ENCODE measurements around the gene CACNA2D4.

DNA sequence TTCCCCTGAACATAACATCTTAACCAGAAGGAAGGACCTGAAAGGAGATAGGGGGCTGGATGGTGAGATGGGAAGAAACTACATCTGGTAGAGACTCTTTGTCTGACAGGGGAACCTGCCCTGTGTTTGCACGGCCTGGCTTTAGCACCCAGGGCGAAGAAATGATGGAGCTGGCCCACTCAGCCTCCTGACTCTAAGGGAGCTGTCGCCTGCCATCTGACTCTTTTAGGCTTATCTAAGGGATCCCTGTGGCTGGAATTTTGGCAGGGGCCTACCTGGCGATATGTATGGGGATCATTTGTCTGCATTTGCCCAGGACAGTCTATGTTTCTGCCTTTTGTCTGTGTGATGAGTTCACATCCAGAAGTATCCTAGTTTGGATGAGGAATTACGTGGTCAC, 15.6 kb upstream of the CACNA2D4 start:
- no peak for TF ChIP-seq MYC (IDR thresholded peaks at IDR 0.05; ENCODE audit: low read depth, low read length)
- no peak for TF ChIP-seq POLR2AphosphoS5 (IDR thresholded peaks at IDR 0.05; ENCODE audit: insufficient read depth, low read depth, low read length)
- TF ChIP-seq POLR2A (IDR thresholded peaks at IDR 0.05; ENCODE audit: low read depth, low read length) = no peak
- TF ChIP-seq, protein P1, sequence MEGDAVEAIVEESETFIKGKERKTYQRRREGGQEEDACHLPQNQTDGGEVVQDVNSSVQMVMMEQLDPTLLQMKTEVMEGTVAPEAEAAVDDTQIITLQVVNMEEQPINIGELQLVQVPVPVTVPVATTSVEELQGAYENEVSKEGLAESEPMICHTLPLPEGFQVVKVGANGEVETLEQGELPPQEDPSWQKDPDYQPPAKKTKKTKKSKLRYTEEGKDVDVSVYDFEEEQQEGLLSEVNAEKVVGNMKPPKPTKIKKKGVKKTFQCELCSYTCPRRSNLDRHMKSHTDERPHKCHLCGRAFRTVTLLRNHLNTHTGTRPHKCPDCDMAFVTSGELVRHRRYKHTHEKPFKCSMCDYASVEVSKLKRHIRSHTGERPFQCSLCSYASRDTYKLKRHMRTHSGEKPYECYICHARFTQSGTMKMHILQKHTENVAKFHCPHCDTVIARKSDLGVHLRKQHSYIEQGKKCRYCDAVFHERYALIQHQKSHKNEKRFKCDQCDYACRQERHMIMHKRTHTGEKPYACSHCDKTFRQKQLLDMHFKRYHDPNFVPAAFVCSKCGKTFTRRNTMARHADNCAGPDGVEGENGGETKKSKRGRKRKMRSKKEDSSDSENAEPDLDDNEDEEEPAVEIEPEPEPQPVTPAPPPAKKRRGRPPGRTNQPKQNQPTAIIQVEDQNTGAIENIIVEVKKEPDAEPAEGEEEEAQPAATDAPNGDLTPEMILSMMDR (IDR thresholded peaks at IDR 0.05; ENCODE audit: extremely low read depth in 1 of 2, insufficient read depth in 1 of 2, low read depth in 1 of 2, low read length in 2 of 2) = no peak
- TF ChIP-seq, protein P2, sequence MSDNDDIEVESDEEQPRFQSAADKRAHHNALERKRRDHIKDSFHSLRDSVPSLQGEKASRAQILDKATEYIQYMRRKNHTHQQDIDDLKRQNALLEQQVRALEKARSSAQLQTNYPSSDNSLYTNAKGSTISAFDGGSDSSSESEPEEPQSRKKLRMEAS (IDR thresholded peaks at IDR 0.05; ENCODE audit: insufficient read depth, insufficient read length) = no peak

Data from endothelial cell of umbilical vein (primary cell).